IPS-15b (cell line): ENCODE data around the gene GRK6.

ENCODE experiments used
- H3K27me3 ChIP-seq: one replicate; pipeline ENCODE4 v1.6.1; 2013; ENCODE audit warnings: low read length; ENCODE audit not compliant: control insufficient read depth, insufficient read depth
- H3K36me3 ChIP-seq: one replicate; pipeline ENCODE4 v1.6.1; 2013; ENCODE audit warnings: low read length; ENCODE audit not compliant: control insufficient read depth, insufficient read depth
- H3K4me1 ChIP-seq: one replicate; pipeline ENCODE4 v1.6.1; 2013; ENCODE audit warnings: mild to moderate bottlenecking, low read length; ENCODE audit not compliant: control insufficient read depth, insufficient read depth
- H3K4me3 ChIP-seq: one replicate; pipeline ENCODE4 v1.5.1; 2013; ENCODE audit warnings: low read depth, low read length
- H3K9ac ChIP-seq: one replicate; pipeline ENCODE4 v1.6.1; 2013; ENCODE audit warnings: low read depth, mild to moderate bottlenecking, low read length
- H3K9me3 ChIP-seq: one replicate; pipeline ENCODE4 v1.6.1; 2013; ENCODE audit warnings: mild to moderate bottlenecking, low read length; ENCODE audit not compliant: control insufficient read depth, insufficient read depth

The GRK6 gene

DNA sequence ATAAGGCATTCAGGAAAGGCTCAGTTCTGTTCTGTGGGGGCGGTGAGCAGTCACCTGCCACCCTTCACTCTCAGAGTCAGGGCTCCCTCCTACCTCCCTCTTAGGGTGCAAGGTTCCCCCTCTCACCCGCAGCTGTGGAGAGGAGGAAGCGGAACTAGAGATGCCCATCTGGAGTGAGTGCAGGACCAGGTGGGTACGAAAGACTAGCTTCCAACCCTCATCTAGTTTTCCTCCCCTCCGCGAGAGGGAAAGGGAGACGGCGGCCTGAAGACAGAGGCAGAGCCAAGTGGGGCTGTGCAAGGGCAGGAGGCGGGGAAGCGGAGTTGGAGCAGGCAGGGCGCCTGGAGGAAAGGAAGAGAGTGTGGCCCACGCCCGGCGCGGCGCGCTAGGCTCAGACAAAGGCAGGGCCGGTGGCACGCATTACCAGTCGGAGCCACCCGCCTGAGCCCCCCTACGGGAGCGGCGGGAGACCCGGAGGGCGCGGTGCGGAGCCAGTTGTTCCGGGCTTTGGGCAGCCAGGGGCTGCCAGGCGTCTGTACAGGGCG, 27.4 kb downstream of the GRK6 start:
- H3K36me3 ChIP-seq = peaks cover 20% of the 10 kb centered on the region
- H3K9ac ChIP-seq = peak overlapping the region; percentile 65
- no peaks in the 10 kb centered on the region for H3K9me3 ChIP-seq
- peaks cover 13% of the 10 kb centered on the region for H3K27me3 ChIP-seq
- H3K4me3 ChIP-seq = peak overlapping the region; percentile 62
- peaks cover 7% of the 10 kb centered on the region for H3K4me1 ChIP-seq

DNA sequence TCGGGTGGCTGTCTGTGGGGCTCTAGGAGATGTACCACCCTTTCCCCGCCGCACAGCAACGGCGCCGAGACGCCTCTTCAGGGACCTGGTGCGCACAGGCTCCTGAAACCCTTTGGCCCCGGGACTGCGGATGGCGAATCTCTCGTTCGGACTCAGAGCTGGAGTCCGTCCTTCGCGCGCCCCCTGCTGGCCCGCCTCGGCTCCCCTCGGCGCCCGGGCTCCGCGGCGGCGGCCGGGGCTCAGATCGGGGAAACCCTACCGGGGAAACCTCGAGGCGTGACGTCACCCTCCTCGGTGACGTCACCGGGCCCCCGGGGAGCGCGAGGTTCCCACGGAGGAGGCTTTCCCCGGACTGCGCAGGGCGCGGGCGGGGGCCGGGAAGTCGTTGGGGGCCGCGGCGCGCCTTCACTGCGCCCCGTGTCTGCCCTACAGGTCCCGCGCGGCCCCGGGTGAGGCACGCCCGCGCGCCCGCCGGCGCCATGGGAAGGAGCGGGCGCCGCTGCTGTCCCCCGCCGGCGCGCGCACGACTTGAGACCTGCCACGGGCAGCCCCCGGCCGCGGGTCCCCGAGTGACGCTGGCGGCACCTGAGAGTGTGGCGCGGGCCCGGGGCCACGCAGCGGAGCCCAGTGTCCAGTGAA, 28.0 kb downstream of the GRK6 start:
- Histone ChIP-seq H3K4me1 (peaks cover 7% of the 10 kb centered on the region), H3K9ac (peak overlapping the region; percentile 65), H3K4me3 (peak overlapping the region; percentile 65)

DNA sequence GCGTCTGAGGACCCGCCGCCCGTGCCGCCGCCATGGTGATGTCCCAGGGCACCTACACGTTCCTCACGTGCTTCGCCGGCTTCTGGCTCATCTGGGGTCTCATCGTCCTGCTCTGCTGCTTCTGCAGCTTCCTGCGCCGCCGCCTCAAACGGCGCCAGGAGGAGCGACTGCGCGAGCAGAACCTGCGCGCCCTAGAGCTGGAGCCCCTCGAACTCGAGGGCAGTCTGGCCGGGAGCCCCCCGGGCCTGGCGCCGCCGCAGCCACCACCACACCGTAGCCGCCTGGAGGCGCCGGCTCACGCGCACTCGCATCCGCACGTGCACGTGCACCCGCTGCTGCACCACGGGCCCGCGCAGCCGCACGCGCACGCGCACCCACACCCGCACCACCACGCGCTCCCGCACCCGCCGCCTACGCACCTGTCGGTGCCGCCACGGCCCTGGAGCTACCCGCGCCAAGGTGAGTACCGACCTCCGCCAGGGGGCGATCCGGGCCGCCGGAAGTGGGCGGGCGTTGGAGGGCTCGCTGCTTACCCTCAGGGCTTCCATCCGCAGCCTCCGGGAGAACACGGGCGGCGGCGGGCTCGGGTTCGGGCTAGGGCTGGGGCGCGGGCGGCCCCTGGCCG, 28.7 kb downstream of the GRK6 start:
- Histone ChIP-seq H3K4me1 (peaks cover 7% of the 10 kb centered on the region), H3K36me3 (peaks cover 31% of the 10 kb centered on the region), H3K27me3 (peaks cover 13% of the 10 kb centered on the region), H3K9ac (peak overlapping the region; percentile 65), H3K4me3 (peak overlapping the region; percentile 65), H3K9me3 (no peaks in the 10 kb centered on the region)

More for the DNA sequence above, 28.0 kb downstream of the GRK6 start:
- H3K27me3 ChIP-seq = peaks cover 13% of the 10 kb centered on the region
- no peaks in the 10 kb centered on the region for H3K9me3 ChIP-seq
- H3K36me3 ChIP-seq = peaks cover 25% of the 10 kb centered on the region

DNA sequence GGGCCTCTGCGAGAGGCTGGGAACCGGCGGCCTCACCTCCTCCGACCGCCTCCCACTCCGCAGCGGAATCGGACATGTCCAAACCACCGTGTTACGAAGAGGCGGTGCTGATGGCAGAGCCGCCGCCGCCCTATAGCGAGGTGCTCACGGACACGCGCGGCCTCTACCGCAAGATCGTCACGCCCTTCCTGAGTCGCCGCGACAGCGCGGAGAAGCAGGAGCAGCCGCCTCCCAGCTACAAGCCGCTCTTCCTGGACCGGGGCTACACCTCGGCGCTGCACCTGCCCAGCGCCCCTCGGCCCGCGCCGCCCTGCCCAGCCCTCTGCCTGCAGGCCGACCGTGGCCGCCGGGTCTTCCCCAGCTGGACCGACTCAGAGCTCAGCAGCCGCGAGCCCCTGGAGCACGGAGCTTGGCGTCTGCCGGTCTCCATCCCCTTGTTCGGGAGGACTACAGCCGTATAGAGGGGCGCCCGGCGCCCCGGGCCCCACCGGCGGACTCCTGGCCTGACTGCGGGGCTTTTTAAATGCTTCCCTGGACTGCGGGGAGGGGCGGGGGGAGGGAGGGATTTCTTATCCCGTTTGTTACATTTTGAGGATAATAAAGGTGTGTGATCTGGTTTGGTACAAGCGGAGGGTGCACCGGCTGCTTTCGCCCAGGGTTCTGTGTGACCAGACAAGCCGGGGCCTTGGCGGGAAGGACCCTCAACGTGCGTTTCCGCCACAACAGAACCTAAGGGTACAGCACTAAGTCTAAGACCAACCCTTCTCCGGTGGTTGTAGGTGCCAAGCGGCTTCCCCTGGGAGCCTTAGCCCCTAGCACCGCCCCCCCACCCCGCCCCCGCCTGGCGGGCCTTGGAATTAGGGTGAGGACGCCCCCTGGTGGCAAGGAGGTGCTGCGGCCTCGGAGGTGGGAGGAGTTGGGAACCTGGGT, 29.4 kb downstream of the GRK6 start:
- H3K9ac ChIP-seq = peak overlapping the region; percentile 65

DNA sequence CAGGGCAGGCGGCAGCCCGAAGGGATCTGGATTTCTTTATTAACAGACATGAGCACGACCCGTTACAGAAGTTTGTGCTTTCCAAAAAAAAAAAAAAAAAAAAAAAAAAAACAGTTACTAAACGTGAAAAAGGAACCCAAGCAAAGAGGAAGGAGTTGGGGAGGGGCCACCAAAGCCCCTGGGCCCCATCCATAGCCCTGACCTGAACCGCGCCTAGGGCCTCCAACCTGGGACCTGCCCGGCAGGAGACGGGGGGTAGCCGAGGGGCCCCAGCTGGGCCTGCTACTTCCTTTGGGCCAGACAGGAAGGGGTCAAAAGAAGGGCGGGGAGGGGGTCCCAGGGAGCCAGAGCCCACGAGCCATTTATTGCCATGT, 30.1 kb downstream of the GRK6 start:
- peaks cover 7% of the 10 kb centered on the region for H3K4me1 ChIP-seq
- H3K9me3 ChIP-seq = no peaks in the 10 kb centered on the region

More for the DNA sequence above, 29.4 kb downstream of the GRK6 start:
- Histone ChIP-seq H3K4me3 (peak overlapping the region; percentile 65), H3K27me3 (peaks cover 13% of the 10 kb centered on the region), H3K36me3 (peaks cover 38% of the 10 kb centered on the region), H3K4me1 (peaks cover 7% of the 10 kb centered on the region), H3K9me3 (no peaks in the 10 kb centered on the region)

DNA sequence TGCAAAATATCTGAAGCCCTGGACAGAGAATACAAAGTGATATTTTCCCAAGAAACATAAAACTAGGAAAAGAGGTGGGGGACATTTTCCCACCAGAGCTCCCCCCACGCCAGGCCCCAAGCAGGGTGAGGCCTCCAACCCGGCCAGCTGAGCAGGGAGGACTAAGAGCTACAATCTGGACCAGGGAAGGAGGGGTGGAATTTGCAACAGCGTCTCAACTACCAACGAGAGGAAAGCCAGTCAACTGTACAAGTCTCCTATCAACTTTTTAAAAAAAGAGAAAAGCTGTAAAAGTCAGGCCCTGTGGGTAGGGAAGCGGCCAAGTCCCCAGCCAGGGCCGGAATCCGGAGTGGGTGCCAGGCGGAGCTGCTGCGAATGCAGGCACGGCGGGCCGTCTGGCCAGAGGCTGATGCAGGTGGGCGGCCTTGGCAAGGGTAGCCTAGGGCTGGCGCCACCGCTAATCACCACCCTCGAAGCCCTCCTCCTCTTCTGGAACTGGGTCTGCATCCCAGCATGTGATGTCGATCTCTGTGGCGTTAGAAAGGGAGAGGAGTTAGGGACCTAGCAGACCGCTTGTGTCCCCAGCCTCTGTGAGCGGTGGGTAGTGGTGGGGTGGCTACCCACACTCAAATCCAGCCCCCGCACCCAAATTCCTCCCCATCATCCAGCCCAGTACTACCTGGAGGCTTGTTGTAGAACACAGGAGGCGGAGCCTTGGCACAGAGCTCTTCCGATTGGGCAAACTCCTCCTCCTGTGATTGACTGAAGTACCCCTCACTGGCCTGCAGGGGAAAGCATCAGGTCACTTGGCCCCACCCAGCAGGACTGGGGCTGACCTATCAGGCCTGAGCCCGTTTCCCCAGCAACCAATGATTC, 30.7 kb downstream of the GRK6 start:
- H3K27me3 ChIP-seq = peaks cover 13% of the 10 kb centered on the region
- no peak overlapping the region for H3K9ac ChIP-seq
- no peak overlapping the region for H3K4me3 ChIP-seq
- peaks cover 7% of the 10 kb centered on the region for H3K4me1 ChIP-seq
- H3K36me3 ChIP-seq = peaks cover 39% of the 10 kb centered on the region
- no peaks in the 10 kb centered on the region for H3K9me3 ChIP-seq

More for the DNA sequence above, 30.1 kb downstream of the GRK6 start:
- peaks cover 13% of the 10 kb centered on the region for H3K27me3 ChIP-seq
- H3K4me3 ChIP-seq = no peak overlapping the region
- no peak overlapping the region for H3K9ac ChIP-seq
- H3K36me3 ChIP-seq = peaks cover 38% of the 10 kb centered on the region

DNA sequence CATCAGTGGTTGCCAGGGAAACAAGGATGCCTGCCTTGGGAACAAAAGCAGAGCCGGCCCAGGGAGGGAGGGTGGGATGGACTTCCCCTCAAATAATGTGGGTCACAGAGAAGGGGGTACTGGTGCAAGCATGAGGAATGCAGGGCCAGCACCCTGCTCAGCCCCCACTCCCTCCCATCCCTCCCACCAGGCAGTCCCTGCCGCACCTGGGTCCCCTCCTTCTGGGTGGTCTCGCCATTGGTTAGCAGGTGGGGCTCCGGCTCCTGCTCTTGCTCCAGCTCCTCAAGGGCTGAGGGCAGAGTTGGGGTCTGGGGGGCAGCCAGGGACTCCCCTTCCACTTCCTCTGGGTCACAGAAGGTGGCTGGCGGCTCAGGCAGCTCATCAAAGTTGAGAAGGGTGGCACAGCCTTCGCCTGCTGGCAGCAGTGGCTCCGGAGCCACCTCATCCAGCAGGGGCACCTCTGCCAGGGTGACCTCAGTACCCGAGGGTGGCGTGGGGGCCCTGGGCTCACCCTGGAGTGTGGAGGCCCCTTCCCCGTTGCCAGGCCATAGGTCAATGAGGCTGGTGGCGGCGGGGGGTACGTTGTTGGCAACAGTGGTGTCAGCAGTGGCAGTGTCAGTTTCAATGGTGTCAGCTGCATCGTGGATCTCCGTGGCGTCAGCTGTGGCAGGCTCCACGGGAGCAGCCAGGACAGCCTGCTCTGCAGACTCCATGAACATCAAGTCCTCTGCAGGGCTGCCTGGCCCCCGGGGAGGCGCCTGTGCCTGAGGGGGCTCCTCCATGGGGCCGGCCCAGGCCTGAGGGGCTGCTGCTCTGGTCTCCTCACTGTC, 31.6 kb downstream of the GRK6 start:
- Histone ChIP-seq H3K4me1 (peaks cover 3% of the 10 kb centered on the region), H3K4me3 (no peak overlapping the region), H3K9me3 (no peaks in the 10 kb centered on the region), H3K36me3 (peaks cover 43% of the 10 kb centered on the region), H3K27me3 (peaks cover 7% of the 10 kb centered on the region), H3K9ac (no peak overlapping the region)

DNA sequence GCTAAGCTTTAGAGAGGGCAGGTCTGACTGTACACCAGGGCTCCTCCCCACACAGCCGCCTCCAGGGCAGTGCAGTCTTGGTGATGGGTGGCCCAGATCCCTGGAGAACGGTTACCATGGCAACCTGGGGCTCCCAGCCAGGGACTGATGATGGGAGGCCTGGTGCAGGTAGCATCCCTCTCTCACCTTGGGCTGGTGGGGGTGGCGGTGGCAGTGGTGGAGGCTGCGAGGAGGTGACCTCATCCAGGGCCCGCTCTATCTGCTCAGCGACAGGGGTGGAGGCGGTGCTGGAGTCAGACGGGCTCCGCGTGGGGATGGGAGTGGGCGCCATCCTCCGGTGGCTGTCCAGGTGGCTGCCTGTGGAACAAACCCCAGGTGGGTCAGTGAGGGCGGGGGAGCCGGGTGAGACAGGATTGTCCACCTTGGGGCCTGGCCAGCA, 32.5 kb downstream of the GRK6 start:
- H3K4me3 ChIP-seq = no peak overlapping the region
- H3K36me3 ChIP-seq = peaks cover 49% of the 10 kb centered on the region

DNA sequence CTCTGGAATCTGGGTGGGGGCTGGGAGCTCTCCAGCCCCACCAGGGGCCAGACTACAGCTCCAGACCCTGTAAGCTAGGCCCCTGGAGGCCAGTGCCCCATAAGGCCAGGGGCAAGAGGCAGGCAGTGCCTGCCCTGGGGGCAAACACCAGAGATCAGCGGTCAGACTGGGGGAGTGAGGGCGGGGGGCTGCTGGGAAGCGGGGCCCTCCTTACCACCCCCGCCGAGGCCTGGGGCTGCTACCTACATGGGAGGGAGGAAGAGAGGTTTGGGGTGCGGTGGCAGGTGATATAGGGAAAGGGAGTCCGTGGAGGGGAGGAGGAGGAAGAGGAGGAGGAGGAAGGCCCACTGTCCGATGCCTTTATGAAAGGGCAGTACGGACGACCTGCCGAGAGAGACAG, 32.9 kb downstream of the GRK6 start:
- H3K27me3 ChIP-seq = no peaks in the 10 kb centered on the region
- H3K4me3 ChIP-seq = no peak overlapping the region
- no peaks in the 10 kb centered on the region for H3K4me1 ChIP-seq
- peaks cover 49% of the 10 kb centered on the region for H3K36me3 ChIP-seq
- H3K9ac ChIP-seq = no peak overlapping the region
- no peaks in the 10 kb centered on the region for H3K9me3 ChIP-seq

More for the DNA sequence above, 32.5 kb downstream of the GRK6 start:
- Histone ChIP-seq H3K4me1 (no peaks in the 10 kb centered on the region), H3K9me3 (no peaks in the 10 kb centered on the region), H3K27me3 (peaks cover under 1% of the 10 kb centered on the region), H3K9ac (no peak overlapping the region)

DNA sequence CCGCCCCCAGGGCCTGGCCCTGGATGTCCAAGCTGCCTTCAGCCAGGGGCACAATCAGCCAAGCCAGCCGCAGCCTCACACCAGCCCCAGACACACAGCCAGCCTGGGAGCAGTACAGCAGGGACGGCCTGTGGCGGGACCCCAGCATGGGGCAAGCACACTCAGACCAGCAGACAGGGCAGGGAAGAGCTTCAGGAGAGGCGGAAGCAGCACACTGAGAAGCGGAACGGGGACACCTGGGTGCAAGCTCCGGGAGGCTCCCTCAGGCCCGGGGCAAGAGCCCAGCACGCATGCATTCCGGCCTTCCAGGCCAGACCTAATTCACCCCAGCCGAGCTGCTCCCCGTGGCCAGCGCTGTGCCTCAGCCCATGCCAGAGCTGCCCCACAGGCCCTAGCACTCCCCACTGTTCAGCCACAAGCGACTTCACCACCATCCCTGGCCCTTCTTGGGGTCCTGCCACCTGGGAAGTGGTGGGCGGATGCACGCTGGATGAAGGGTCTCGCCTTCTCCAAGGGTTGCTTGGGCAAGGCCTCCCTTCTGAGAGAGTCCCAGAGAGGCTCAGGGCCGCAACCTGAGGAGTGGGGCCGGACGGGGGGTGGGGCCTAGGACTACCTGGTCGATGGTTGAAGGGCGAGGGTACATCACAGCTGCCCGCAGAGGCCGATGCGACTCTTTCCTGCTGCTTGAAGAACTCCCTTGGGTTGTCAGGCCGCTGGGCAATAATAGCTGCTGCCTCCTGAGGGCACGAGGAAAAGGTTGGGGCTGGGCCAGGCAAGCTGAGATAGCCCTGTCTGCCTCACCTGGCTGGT, 33.5 kb downstream of the GRK6 start:
- Histone ChIP-seq H3K36me3 (peaks cover 49% of the 10 kb centered on the region), H3K9me3 (no peaks in the 10 kb centered on the region), H3K4me3 (no peak overlapping the region), H3K27me3 (no peaks in the 10 kb centered on the region), H3K4me1 (no peaks in the 10 kb centered on the region), H3K9ac (no peak overlapping the region)
